GM12878 (cell line): ENCODE data around the gene TANC1. TPM values are rescaled to one million over a fixed set of nuclear protein-coding genes. Genes with fewer than 3 reads are reported as not detected.

Experiments used
- ATAC-seq: fragments of 200-7000 bp; cut with Tn5 transposase; 3 replicates; pipeline ENCODE4 v1.9.1; 2020; ENCODE audit warnings: mild to moderate bottlenecking, moderate library complexity
- BruUV-seq: library from RNA; stranded (reverse); fragments of 400-500 nt; replicated peaks from 2 replicates; lab custom pipeline; 2021; lab: Mats Ljungman, UMichigan
- CTCF ChIA-PET: fragments of 300-600 bp; sonication (Branson Sonifier 250); formaldehyde crosslinking; extraction: SDS; loops from one replicate; lab custom pipeline; 2021; ENCODE audit warnings: inconsistent platforms; lab: Yijun Ruan, JAX
- POLR2A ChIA-PET: fragments of 350-600 bp; formaldehyde crosslinking; extraction: SDS; loops from one replicate; lab custom pipeline; 2021; ENCODE audit warnings: inconsistent platforms; lab: Charles Lee
- RAD21 ChIA-PET: fragments of 300-600 bp; sonication (Branson Sonifier 250); formaldehyde crosslinking; loops from one replicate; lab custom pipeline; 2023; ENCODE audit warnings: antibody characterized with exemption; ENCODE audit not compliant: unreplicated experiment; lab: Charles Lee
- SMC1A ChIA-PET: fragments of 300-600 bp; sonication (Branson Sonifier 250); formaldehyde crosslinking; loops from one replicate; lab custom pipeline; 2023; ENCODE audit not compliant: unreplicated experiment, uncharacterized antibody; lab: Charles Lee
- DNase-seq: peaks from one replicate; pipeline ENCODE4 v3.0.0-alpha.2; 2011; ENCODE audit warnings: low read depth, low spot score
- FAIRE-seq: peaks from 3 replicates; lab custom pipeline; 2011; peaks lifted over from hg19 to GRCh38; lab: Jason Lieb, UNC
- H2AFZ ChIP-seq: 2 replicates; pipeline ENCODE4 v1.6.0; 2011; ENCODE audit warnings: low read depth, low read length, control low read depth; ENCODE audit not compliant: control insufficient read depth
- H3K27ac ChIP-seq: 2 replicates; pipeline ENCODE4 v1.5.1; 2011; ENCODE audit warnings: control low read depth; ENCODE audit not compliant: control insufficient read depth, insufficient read depth
- H3K27me3 ChIP-seq, 2 experiments: replicated peaks in 1 of 2; 2 replicates each; pipeline versions ENCODE4 v1.6.0 to v1.6.1; 2011; ENCODE audit warnings: low read length in 1 of 2; ENCODE audit not compliant: control insufficient read depth in 2 of 2, insufficient read depth in 2 of 2
- H3K36me3 ChIP-seq, 2 experiments: 2 replicates each; pipeline ENCODE4 v1.5.1; 2011; ENCODE audit warnings: low read length in 1 of 2; ENCODE audit not compliant: control insufficient read depth in 2 of 2, insufficient read depth in 2 of 2
- H3K4me1 ChIP-seq: 2 replicates; pipeline ENCODE4 v1.6.1; 2011; ENCODE audit warnings: mild to moderate bottlenecking, low read length, moderate library complexity, mixed read lengths; ENCODE audit not compliant: control insufficient read depth, insufficient read depth
- H3K4me2 ChIP-seq: 2 replicates; pipeline ENCODE4 v1.6.0; 2011; ENCODE audit warnings: control low read depth; ENCODE audit not compliant: control insufficient read depth, insufficient read depth
- H3K4me3 ChIP-seq: fragments of 200-600 bp; sonication (generic); 2 replicates; pipeline ENCODE4 v1.5.1; 2016
- H3K79me2 ChIP-seq: 2 replicates; pipeline ENCODE4 v1.6.0; 2011; ENCODE audit warnings: low read length; ENCODE audit not compliant: control insufficient read depth, insufficient read depth
- H3K9ac ChIP-seq: 2 replicates; pipeline ENCODE4 v1.8.0; 2011; ENCODE audit warnings: low read length, control low read depth, mixed read lengths; ENCODE audit not compliant: control insufficient read depth, insufficient read depth
- H3K9me3 ChIP-seq: replicated peaks from 3 replicates; pipeline ENCODE4 v1.5.1; 2011; ENCODE audit warnings: mild to moderate bottlenecking, low read length; ENCODE audit not compliant: control insufficient read depth, insufficient read depth
- H4K20me1 ChIP-seq: 2 replicates; pipeline ENCODE4 v1.6.0; 2011; ENCODE audit not compliant: control insufficient read depth, insufficient read depth
- EED ChIP-seq: sonication (generic); IDR thresholded peaks from 2 replicates; pipeline ENCODE4 v1.6.1; 2016; ENCODE audit warnings: antibody characterized with exemption, low read depth
- ELK1 ChIP-seq: IDR thresholded peaks from 2 replicates; pipeline ENCODE4 v1.6.1; 2012; ENCODE audit warnings: low read depth, low read length, improper control_type of control experiment
- EZH2 ChIP-seq: IDR thresholded peaks from 2 replicates; pipeline ENCODE4 v1.6.1; 2012; ENCODE audit warnings: low read depth, mild to moderate bottlenecking, control low read depth, inconsistent platforms, low read length, borderline replicate concordance; ENCODE audit not compliant: control insufficient read depth
- FOXM1 ChIP-seq: IDR thresholded peaks from 2 replicates; pipeline ENCODE4 v1.6.1; 2012; ENCODE audit warnings: low read depth, mild to moderate bottlenecking, inconsistent platforms, low read length, moderate library complexity
- GABPA ChIP-seq: IDR thresholded peaks from 2 replicates; pipeline ENCODE4 v1.6.1; 2014; ENCODE audit warnings: antibody characterized with exemption, low read depth, mild to moderate bottlenecking, inconsistent platforms
- HDGF ChIP-seq: fragments of 450-650 bp; IDR thresholded peaks from 2 replicates; pipeline ENCODE4 v1.6.1; 2016; ENCODE audit warnings: antibody characterized with exemption
- IRF5 ChIP-seq: fragments of 450-650 bp; IDR thresholded peaks from 2 replicates; pipeline ENCODE4 v1.6.1; 2017; ENCODE audit warnings: borderline replicate concordance
- MTA2 ChIP-seq: fragments of 450-650 bp; IDR thresholded peaks from 2 replicates; pipeline ENCODE4 v1.6.1; 2016; ENCODE audit warnings: low read depth, mild to moderate bottlenecking, moderate library complexity
- NKRF ChIP-seq: fragments of 450-650 bp; conservative IDR thresholded peaks from 2 replicates; pipeline ENCODE4 v1.6.1; 2017; ENCODE audit warnings: mild to moderate bottlenecking, moderate library complexity
- POLR2AphosphoS5 ChIP-seq: IDR thresholded peaks from 2 replicates; pipeline ENCODE4 v1.6.1; 2011; ENCODE audit warnings: mild to moderate bottlenecking, low read length, inconsistent platforms
- RBBP5 ChIP-seq: fragments of 200-600 bp; sonication (generic); conservative IDR thresholded peaks from 2 replicates; pipeline ENCODE4 v1.6.1; 2016
- SMAD1 ChIP-seq: fragments of 450-650 bp; IDR thresholded peaks from 2 replicates; pipeline ENCODE4 v1.6.1; 2018; ENCODE audit warnings: mild to moderate bottlenecking, low read depth; ENCODE audit not compliant: partially characterized antibody
- SREBF1 ChIP-seq: IDR thresholded peaks from 2 replicates; pipeline ENCODE4 v1.6.1; 2012; ENCODE audit warnings: mild to moderate bottlenecking, low read length
- TAF1 ChIP-seq: IDR thresholded peaks from 2 replicates; pipeline ENCODE4 v1.6.1; 2011; ENCODE audit warnings: mild to moderate bottlenecking, low read depth, low read length, borderline replicate concordance
- WRNIP1 ChIP-seq: IDR thresholded peaks from 2 replicates; pipeline ENCODE4 v1.6.1; 2011; ENCODE audit warnings: low read depth, low read length, improper control_type of control experiment, borderline replicate concordance
- YBX1 ChIP-seq: fragments of 450-650 bp; IDR thresholded peaks from 2 replicates; pipeline ENCODE4 v1.6.1; 2016; ENCODE audit warnings: antibody characterized with exemption
- ZNF207 ChIP-seq: fragments of 450-650 bp; IDR thresholded peaks from 2 replicates; pipeline ENCODE4 v1.6.1; 2014; ENCODE audit warnings: antibody characterized with exemption, mild to moderate bottlenecking, borderline replicate concordance
- ZNF217 ChIP-seq: fragments of 450-650 bp; IDR thresholded peaks from 2 replicates; pipeline ENCODE4 v1.6.1; 2017; ENCODE audit warnings: antibody characterized with exemption, mild to moderate bottlenecking
- ZNF384 ChIP-seq: IDR thresholded peaks from 2 replicates; pipeline ENCODE4 v1.6.1; 2012; ENCODE audit warnings: low read depth, mild to moderate bottlenecking, low read length, improper control_type of control experiment, borderline replicate concordance
- WGBS: methylation state at CpG from one replicate; pipeline ENCODE4 v1.1.6; 2016; ENCODE audit warnings: low lambda C conversion rate; ENCODE audit not compliant: insufficient replicate concordance, insufficient coverage; ENCODE audit errors: missing lambda C conversion rate; 5-methylcytosine and 5-hydroxymethylcytosine counted together
- in situ Hi-C: fragments of 300-500 bp; cut with MboI; formaldehyde crosslinking; loops from 9 replicates; pipeline ENCODE4 v1.14.3; 2018; ENCODE audit warnings: mixed read lengths
- intact Hi-C: fragments of 100-400 bp; cut with micrococcal nuclease; formaldehyde crosslinking; loops from one replicate; pipeline ENCODE4 v1.14.2; 2022; ENCODE audit not compliant: unreplicated experiment
- polyA plus RNA-seq, 11 experiments: library from polyadenylated mRNA; depleted of rRNA in 4 of 11; unstranded in 6 of 11; stranded (reverse) in 5 of 11; fragments of >200 nt; fragmentation: Nextera tagmentation in 4 of 11; fragmentation: Illumina TruSeq in 1 of 11; extraction: Ambion mirVana in 4 of 11; extraction: Trizol in 1 of 11; gene quantifications; 1 replicate in 1 of 11; 2 replicates in 10 of 11; pipeline versions ENCODE4 v1.2.1 to v1.2.3, GENCODE V29; 2011 to 2016; ENCODE audit warnings: inconsistent platforms in 2 of 11, missing spikeins in 2 of 11, low read depth in 1 of 11
- total RNA-seq, 4 experiments: library from RNA; depleted of rRNA in 3 of 4; stranded (reverse); fragments of >200 nt in 3 of 4; fragmentation: Illumina TruSeq in 1 of 4; extraction: Trizol in 1 of 4; gene quantifications; 2 replicates each; pipeline versions ENCODE4 v1.2.1 to v1.2.3, GENCODE V29; 2013 to 2021

The TANC1 gene
- total and polyA plus RNA-seq, 10 of the 15 experiments (the other 5 are each of a cell fraction or from before 2014, with no cell fraction given) = 0.05 to 5.0 (median 0.34) TPM

GRCh38 chr2:159130302-159130701 is 161.9 kb downstream of the TANC1 start:
- H3K4me3 ChIP-seq = no peak overlapping the region
- ATAC-seq (no peak), FAIRE-seq (no peak), DNase-seq (no peak)
- no peaks in the 10 kb centered on the region for H4K20me1 ChIP-seq
- no peaks in the 10 kb centered on the region for H3K79me2 ChIP-seq
- SMC1A ChIA-PET = interaction anchor here (0.8 to 2.3 kb wide), 4 partner anchors 12 to 22 kb away, joined by 3 to 8 read pairs (median 4); no protein-coding TSS in a partner anchor
- H3K27me3 ChIP-seq = no peaks in the 10 kb centered on the region
- no peak overlapping the region for H3K9ac ChIP-seq
- CTCF ChIA-PET = interaction anchor here (1.3 to 2.9 kb wide), 2 partner anchors 10 to 11 kb away, joined by 3 to 19 read pairs; no protein-coding TSS in a partner anchor
- TF ChIP-seq ELK1 (no peak), FOXM1 (no peak), ZNF217 (no peak), TAF1 (no peak), SREBF1 (no peak), YBX1 (no peak), ZNF384 (no peak), HDGF (no peak), SMAD1 (no peak), IRF5 (no peak), MTA2 (no peak), ZNF207 (no peak), NKRF (no peak), RBBP5 (no peak), POLR2AphosphoS5 (no peak), EED (no peak), GABPA (no peak), WRNIP1 (no peak), EZH2 (no peak)
- H2AFZ ChIP-seq = no peak overlapping the region
- in situ Hi-C loops (no loop called here), intact Hi-C loops (no loop called here)
- RAD21 ChIA-PET = no interaction called here
- no peaks in the 10 kb centered on the region for H3K36me3 ChIP-seq
- no peak overlapping the region for H3K4me2 ChIP-seq
- no peaks in the 10 kb centered on the region for H3K9me3 ChIP-seq
- no TSS peak for BruUV-seq
- H3K4me1 ChIP-seq = no peaks in the 10 kb centered on the region
- no peak overlapping the region for H3K27ac ChIP-seq
- POLR2A ChIA-PET = interaction anchor here (0.6 kb wide), 1 partner anchor 19 kb away, joined by 3 read pairs; no protein-coding TSS in a partner anchor
- 75% methylated on average over 6 of the region's 6 CpGs for WGBS
